PC-9 (cell line): ENCODE measurements around the gene RAET1E.
"Not testable (repeated sequence)": the region's sequence is repeated elsewhere in the genome, so short reads cannot be mapped to it uniquely, and the experiment has no call there.

Experiments used
- CTCF ChIP-seq: fragments of 200-600 bp; sonication (generic); conservative IDR thresholded peaks from 2 replicates; pipeline ENCODE4 v1.6.1; 2017; ENCODE audit warnings: mixed run types, antibody characterized with exemption, mild to moderate bottlenecking, moderate library complexity
- EZH2 ChIP-seq: fragments of 200-600 bp; sonication (generic); IDR thresholded peaks from 2 replicates; pipeline ENCODE4 v1.8.0; 2017; ENCODE audit warnings: antibody characterized with exemption, low read depth

- TF ChIP-seq CTCF, EZH2: not testable (repeated sequence)
These were observed 49.6 kb downstream of the RAET1E start for GRCh38 chr6:149848343-149848742.
